Stimulated activated naive CD4-positive, alpha-beta T cell (primary cell): Measurements from ENCODE around the gene SPRYD3.

Experiments used
- DNase-seq, 6 experiments: peaks; one replicate each; lab custom pipeline; 2025; lab: John Stamatoyannopoulos, UW

SPRYD3 gene

GRCh38 chr12:53078425-53079225 lies 565 bp downstream of the SPRYD3 start:
- peak in 3 of 6 experiments; percentile 55 to 69 (median 69) for DNase-seq

- DNase-seq = no peak
Observed at GRCh38 chr12:53077030-53077429, 2.2 kb downstream of the SPRYD3 start.

- no peak for DNase-seq
Observed at GRCh38 chr12:53076461-53076860, 2.7 kb downstream of the SPRYD3 start.

- no peak for DNase-seq
Observed at GRCh38 chr12:53074999-53075370, 4.2 kb downstream of the SPRYD3 start.

GRCh38 chr12:53074283-53074998 lies 4.7 kb downstream of the SPRYD3 start:
- no peak for DNase-seq

- DNase-seq = no peak
Observed at GRCh38 chr12:53073881-53074280, 5.3 kb downstream of the SPRYD3 start.

GRCh38 chr12:53071591-53072551 lies 7.3 kb downstream of the SPRYD3 start:
- DNase-seq = no peak

- DNase-seq = no peak
Observed at GRCh38 chr12:53070877-53071492, 8.2 kb downstream of the SPRYD3 start.

- DNase-seq = no peak
Observed at GRCh38 chr12:53069621-53070410, 9.4 kb downstream of the SPRYD3 start.

- DNase-seq = no peak
Observed at GRCh38 chr12:53068811-53069585, 10.2 kb downstream of the SPRYD3 start.

- DNase-seq = no peak
Observed at GRCh38 chr12:53067993-53068770, 11.0 kb downstream of the SPRYD3 start.

GRCh38 chr12:53067074-53067992 lies 11.9 kb downstream of the SPRYD3 start:
- no peak for DNase-seq

GRCh38 chr12:53065975-53066931 lies 12.9 kb downstream of the SPRYD3 start:
- DNase-seq = peak in 5 of 6 experiments; percentile 47 to 68 (median 52)

- DNase-seq = no peak
Observed at GRCh38 chr12:53065470-53065869, 13.7 kb downstream of the SPRYD3 start.

GRCh38 chr12:53064613-53065436 lies 14.4 kb downstream of the SPRYD3 start:
- DNase-seq = no peak
